GM21390 (cell line): ENCODE measurements around the gene SSBP1.
"Not testable (repeated sequence)": the region's sequence is repeated elsewhere in the genome, so short reads cannot be mapped to it uniquely, and the experiment has no call there.

Experiments used
- ATAC-seq: cut with Tn5 transposase; IDR thresholded peaks from one replicate; pipeline ENCODE4 v1.9.1; 2021; ENCODE audit not compliant: unreplicated experiment

The SSBP1 gene, protein sequence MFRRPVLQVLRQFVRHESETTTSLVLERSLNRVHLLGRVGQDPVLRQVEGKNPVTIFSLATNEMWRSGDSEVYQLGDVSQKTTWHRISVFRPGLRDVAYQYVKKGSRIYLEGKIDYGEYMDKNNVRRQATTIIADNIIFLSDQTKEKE

DNA sequence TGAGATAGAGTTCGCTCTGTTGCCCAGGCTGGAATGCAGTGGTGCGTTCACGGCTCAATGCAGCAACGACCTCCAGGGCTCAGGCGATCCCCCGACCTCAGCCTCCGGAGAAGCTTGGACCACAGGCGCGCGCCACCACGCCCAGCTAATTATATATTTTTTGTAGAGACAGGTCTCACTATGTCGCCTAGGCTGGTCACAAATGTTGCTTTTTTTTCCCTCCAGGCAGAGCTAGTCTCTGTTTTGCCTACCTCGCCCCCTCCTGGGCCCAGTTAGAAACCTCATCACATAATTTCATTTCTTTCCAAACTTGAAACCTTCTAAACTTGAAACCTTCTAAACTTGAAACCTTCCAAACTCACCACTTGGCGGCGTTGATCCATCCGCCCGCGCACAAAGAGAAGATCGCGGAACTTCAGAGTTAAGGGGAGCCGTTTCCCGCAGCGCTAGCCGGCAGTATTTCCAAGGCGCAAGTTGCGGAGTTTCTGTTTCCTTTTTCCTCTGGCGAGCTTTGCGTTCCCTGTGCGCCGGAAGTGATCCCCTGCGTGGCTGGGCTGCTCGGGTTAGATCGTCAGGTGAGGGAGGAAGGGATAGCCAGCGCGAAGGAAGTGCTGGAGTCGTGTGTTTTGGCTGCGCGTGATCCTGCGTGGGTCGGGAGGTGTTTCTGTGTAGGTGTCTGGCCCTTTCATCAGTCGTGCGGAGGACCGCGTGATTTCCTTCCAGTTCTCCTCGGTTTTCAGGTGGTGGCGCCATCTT is at the start of gene SSBP1:
Gene SSBP1, plus strand, starts transcription at position 523 of the 756 bp plus-strand sequence. CDS start 809 bp downstream, outside the sequence.
- peak; percentile 91 for ATAC-seq

DNA sequence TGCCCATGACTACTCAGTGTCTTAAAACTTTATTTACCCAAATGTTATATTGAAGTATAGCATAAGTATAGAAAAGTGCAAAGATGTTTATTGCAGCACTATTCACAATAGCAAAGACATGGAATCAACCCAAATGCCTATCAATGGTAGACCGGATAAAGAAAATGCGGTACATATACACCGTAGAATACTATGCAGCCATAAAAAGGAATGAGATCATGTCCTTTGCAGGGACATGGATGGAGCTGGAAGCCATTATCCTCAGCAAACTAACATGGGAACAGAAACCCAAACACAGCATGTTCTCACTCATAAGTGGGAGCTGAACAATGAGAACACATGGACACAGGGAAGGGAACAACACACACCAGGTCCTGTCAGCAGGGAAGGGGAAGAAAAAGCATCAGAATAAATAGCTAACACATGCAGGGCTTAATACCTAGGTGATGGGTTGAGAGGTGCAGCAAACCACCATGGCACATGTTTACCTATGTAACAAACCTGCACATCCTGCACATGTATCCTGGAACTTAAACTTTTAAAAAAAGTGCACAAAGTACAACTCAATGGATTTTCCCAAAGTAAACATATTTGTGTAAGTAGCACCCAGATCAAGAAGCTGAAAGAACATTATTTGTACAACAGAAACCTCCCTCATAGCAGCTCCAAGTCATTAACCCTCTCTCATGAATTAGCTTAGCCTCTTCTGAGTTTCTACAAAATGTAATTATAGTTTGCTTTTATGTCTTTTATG is 48.9 kb upstream of the SSBP1 start:
- not testable (repeated sequence) for ATAC-seq

DNA sequence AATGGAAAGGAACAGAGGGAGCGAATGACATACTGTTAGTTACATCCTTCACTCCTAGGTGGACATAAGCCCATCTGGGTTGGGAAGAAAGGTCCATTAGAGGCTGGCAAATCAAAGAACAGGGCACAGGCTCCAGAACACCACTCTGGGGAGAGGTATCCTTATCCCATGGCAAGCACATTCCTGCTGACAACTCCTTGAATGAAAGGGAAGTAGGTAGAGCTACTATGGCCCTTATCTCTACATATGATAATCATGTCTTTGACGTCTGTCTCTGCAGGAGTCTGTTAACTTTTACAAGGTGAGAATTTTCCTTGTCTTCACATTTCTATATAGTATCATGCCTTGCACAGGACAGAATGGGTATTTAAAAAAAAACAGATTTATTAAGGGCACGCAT is 46.6 kb upstream of the SSBP1 start:
- no peak for ATAC-seq

DNA sequence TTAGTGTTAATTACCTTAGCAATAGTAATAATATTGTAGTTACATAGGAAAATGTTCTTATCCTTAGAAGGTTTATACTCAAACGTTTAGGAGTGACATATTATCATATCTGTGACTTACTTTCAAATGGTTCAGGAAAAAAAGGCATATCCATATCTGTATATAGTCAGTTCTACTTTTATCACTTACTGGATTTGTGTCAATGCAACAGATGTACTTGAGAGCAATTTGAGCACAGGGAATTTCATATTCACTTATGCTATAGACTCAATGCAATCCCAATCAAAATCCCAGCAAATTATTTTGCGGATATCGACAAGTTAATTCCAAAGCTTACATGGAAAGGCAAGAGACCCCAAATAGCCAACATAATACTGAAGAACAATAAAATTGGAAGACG is 46.2 kb upstream of the SSBP1 start:
- no peak for ATAC-seq

DNA sequence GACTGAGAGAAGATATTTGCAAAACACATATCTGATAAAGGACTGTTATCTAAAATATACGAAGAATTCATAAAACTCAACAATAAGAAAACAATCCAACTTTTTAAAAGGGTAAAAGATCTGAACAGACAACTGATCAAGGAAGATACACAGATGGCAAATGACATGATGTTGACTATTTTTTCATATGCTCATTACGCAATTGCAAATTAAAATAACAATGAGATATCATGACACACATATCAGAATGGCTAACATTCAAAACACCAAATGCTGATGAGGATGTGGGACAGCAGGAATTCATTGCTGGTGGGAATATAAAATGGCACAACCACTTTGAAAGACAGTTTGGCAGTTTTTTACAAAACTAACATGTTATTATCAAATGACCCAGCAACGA is 45.1 kb upstream of the SSBP1 start:
- no peak for ATAC-seq

DNA sequence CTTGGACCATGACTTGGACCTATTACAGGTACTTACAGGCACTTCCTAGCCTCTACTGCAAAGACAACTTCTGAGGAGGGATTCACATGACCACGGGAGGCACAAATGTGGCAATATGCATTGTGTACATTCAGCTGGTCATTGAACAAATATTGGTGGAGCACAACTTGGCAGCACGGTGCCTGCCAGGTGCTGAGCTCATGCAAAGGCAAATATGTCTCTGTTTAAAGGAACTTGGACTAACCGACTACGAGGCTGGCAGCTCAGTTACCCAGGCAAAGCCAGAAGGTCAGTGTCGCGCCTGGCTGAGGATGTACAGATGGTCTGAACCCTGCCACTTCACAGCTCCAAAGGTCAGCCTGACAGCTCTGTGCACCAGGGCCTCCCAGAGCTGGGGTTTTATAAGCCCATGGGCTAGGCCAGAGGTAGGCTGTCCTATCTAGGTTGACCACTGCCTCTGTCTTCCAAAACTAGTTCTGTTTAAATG is 42.3 kb upstream of the SSBP1 start:
- ATAC-seq, result no peak

DNA sequence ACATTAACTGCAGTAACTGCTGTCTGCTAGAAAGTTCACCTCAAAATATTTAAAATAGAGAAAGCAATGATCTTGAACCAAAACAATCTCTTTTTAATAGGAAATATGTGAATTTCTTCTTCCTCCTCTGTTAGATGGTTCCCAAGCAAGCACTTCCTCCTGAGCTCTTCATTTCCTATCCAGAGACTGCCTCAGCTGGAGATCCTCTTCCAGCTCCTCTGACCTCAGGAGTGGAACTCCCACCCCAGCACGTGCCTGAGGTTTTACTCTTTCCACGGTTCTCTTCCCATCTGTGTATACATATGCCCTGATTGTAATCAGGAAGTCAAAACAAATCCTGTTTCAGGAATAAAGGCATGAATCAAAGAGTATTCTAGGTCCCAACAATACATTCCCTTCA is 41.8 kb upstream of the SSBP1 start:
- ATAC-seq, result no peak

DNA sequence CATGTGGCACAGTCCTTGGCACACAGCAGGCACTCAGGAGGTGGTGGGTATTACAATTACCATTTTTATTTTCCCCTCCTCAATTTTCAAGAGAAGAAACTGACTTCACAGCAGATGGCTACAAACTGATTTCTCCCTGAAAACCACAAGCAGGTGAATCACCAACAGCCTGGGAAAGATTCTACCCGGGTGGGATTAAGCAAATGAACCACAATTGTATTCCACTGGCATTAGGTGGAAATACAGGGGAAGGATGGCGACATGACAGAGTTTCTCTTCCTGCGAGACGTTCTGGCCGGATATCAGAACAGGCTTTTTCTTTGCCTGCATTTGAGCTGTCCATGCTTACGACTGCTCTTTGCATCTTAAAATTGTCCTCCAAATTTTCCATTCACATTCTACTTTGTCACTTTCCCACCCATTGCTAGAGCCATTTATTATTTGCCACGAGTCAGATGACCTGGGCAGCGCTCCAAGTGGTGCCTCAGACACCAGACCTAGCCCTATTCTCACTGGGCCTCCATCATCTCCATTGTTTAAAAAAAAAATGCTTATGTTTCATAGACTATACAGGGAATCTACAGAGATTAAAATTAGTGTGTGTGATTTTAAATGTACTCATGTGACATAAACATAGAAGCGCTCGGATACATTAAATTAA is 40.8 kb upstream of the SSBP1 start:
- ATAC-seq, result no peak

DNA sequence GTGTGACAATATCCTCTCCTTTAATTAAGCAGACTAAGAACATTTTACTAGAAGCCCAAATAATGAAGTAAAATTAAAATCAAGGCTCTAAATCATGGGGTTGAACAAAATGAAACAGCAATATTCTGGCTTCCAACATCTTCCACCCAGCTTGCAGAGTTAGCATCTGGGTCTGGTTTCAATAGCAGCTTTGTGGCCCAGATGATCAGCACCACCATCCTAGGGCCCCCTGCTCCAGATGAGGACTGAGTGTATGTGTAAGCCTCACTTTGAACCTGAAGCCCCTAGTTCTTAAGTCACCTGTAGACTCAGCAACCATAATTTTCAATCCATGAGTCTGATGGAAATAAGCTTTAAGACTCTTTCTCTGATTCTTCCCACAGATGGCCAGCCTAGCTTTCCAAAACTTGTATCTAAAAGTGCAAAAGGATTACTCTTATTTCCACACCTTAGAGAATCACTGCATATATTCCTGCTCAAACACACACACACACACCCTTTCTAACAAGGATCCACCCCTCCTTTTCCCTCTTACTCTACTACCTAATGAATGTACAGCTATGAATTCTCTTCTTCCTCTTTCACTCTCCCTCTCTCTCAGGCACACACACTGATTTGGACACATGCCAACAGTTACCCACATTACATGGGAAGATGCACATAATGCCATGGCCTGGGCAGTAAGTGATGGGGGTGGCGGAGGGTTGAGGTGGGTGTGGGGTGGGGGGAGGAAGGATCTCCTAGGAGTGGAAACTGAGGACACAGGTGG is 39.7 kb upstream of the SSBP1 start:
- no peak for ATAC-seq

DNA sequence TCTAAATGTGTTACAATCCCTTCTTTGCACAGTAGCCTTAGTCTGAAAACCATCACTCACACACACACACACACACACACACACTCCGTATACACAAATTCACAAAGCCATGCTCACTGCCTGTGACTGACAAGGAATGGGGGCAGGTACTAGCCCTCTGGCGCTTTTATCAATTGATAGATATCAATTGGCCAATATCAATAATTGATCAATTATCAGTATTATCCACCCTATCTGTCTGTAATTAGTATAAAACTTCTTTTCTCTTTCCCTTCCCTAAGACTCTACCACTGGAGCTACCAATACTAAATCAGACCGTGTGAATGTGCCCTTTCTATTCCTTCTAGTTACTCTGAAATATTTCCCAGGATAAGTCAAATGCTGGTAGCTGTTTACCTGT is 38.3 kb upstream of the SSBP1 start:
- no peak for ATAC-seq

DNA sequence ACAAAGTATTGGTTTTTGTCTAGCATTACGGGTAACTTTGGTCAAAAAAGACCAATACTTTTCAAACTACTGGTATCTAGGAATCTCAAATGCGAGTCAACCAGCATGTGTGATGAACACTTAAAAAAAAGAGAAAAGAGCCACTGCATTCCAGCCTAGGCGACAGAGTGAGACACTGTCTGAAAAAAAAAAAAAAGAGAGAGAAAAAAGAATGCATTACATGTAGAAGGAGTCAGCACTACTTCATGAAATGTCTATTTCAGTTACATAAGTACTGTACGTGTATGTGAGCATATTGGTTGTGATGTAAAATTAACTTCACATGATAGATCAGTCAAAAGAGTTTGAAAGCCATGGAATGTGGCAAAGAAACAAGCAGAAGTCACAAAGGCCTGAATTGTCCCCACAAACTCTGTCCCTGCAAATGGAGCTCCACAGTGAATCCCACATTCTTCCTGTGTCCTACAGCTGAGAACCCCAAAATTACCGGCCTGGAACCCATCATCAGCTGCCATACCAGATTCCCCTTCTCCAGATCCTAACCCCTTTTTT is 37.8 kb upstream of the SSBP1 start:
- ATAC-seq, result no peak

DNA sequence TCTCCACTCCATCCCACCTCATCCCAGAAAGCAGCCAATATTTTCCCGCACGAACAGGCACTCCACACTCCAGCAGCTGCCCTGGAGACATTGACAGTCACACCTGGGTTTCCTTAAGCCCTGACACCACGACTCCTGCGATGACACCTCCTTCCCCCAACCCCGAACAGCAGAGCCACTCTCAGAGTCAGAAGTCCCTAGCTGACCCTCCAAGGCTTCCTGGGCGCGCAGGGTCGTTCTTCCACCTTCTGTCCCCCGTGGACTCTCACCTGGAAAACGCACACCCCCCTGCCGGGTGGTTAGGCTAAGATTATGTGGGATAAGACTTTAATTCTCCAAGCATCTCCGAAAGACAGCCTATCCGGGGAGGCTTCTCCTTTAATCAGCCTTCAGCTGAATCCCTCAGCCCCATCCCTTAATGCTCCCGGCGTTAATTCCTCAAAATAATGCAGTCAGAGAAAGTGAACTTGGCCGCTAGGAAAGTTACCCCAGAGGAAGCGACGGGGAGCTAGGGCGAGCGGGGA is 37.2 kb upstream of the SSBP1 start:
- ATAC-seq, result no peak

DNA sequence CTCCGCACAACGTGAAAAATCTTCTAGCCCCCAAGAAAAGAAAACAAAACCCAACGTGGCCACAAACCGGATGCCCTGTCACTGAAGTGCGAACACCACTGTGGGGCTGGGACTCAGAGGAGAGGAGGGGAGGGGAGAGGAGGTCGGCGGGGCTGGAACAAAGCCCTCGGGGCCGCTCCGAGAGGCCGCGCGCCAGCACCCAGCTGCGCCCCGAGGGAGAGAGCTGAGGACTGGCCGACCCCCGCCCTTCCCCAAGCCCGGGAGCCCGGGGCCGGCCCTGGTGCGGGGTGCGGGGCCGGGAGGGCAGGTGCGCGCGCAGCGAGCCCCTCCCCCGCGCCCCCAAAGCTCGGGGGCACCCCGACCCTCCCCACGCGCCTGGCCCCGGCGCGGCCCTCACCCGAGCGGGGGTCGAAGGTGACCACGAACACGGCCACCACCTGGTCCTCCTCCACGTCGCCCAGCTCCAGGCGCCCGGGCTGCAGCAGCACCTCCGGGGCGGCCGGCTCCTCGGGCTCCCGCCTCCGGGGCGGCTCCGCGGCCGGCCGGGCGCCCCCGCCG is 36.6 kb upstream of the SSBP1 start:
- ATAC-seq, result peak; percentile 81

DNA sequence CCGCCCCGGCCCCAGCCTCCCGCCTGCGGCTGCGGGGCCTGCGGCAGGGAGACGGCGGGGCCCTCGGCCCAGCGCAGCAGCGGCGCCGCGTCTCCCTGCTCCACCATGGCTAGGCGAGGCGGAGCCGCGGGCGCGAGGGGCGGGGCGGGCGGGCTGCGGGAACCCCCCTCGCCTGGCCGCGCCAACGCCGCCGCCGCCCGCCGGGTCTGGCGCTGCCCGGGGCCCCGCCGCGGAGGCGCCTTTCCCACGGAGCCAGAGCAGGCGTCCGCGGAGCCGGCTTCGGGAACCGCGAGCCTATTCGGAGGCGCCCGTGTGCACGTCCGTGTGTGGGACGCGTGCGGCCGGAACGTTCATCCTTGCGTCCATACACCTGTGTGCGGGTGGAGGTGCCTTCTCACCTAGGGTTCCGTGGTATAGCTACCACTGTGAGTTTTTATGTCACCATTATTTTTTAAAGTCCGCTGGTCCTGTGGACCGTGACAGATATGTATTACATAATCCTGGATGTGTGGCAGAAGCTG is 36.1 kb upstream of the SSBP1 start, which contains the start of gene DENND11:
Gene DENND11, minus strand, starts transcription at position 120 of the 521 bp plus-strand sequence. Its CDS starts 13 bp downstream, at position 107.
- ATAC-seq, result peak; percentile 69

DNA sequence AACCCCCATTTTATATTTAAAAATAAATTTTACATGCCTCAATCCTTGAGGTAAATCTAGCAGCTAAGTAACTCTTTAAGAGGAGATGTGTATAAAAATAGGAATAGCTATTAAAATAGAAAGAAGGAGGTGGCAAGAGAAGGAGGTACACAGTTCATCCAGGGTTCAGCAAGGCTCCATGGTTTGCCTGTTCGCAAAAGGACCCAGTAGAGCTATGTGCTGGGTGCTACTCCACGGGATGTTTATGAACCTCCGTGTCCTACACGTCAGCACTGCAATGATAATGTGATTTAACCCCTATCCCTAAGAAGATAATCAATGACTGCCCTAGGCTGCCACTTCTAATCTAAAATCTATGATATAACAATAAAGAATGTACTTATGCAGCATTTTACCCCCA is 35.3 kb upstream of the SSBP1 start:
- no peak for ATAC-seq

DNA sequence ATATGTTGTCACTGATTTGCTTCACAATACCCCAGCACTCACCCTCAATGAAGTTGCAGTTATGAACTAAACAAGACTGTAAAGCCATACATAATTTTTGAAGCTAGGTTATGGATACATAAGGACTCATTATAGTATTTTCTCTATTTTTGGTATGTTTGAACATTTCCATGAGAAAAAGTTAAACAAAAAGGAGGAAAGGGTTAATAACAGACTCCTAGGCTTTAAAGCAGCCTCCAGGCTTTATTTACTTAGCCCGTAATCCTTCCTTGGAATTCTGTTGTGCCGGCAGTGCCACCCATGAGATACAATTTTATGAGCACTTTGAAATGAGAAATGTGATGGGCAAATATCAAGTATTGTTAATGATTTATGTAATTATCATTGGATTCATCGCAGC is 34.0 kb upstream of the SSBP1 start:
- no peak for ATAC-seq

DNA sequence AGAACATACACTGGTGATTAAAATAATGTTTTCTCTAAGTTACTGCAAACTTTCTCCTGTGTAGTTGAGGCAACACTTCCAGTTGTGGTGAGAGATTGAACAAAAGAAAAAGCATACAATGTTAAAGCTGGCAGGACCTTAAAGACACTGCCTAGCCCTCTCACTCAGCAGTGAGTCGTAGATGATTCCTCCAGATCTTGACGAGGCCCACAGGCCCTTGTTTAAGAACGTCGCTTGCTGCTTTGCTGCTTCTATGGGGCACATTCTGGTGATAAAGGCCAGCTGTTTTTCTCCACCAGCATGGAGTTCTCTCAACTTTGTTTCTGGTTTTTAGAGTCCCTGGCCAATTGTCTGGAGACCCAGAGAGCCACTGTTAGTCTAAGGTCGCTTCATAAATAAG is 33.4 kb upstream of the SSBP1 start:
- ATAC-seq, result no peak

DNA sequence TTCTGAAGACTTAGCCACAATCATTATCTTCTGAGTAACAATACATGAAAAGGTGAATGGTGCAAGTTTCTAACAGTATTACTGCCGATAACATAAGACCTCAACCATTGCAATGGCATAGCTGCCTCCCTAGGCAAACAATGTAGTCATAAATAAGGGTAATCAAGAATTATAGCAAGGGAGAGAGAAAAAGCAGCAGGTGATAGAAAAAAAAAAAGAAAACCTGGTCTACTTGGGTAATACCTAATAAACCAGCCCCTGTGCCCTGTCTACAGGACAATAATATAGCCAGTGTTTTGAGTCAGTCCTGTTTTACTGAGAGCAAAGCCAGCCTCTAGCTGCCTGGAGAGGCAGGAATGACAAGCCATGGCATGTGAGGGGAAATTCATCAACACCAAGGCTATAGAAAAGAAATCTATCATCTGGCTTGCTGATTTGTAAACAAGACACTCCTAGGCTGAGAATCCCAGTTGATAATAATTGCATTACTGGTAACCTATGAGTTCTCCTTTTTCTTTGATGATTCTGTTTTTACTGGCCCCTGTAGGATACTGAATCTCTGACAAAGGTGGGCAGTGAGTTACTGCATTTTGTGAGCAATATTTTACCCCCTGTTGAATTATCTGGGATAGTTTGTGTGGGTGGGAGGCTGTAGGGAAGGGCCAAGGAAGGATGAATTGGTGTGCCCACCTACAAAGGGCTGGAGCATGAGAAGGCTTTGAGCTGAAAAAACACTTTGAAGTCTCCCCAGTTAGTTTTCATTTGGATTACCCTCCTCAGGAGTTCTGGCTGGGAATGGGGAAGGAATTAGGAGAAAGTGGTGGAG is 31.7 kb upstream of the SSBP1 start:
- ATAC-seq, result no peak

DNA sequence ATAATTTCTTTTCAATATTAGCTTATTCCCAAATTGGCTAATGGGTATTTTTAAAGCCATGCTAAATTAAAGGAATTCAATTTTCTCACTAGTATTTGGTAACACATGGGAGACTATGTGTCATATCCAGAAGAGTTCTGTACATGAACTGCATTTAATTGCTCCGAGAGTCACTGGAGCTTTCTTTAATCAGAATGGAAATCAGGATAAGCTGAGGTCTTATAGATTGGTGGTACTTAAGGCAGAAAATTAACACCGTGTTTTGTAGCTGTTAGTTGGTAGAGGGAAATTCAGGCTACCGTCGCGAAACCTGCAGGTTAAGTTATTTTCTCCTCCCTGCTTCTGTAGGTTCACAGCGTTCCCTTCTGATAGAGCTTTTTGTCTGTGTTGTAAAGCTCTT is 29.8 kb upstream of the SSBP1 start, which contains the start of gene WEE2:
Gene WEE2, plus strand, starts transcription at position 3 of the 400 bp plus-strand sequence. CDS start 406 bp downstream, outside the sequence.
- no peak for ATAC-seq
